DND-41 (cell line): Measurements from ENCODE around the gene PHF20.

Source experiments
- EZH2 ChIP-seq: IDR thresholded peaks from 3 replicates; pipeline ENCODE4 v1.6.1; 2012; ENCODE audit warnings: borderline replicate concordance, low read depth, mild to moderate bottlenecking, moderate library complexity, low read length, inconsistent platforms; ENCODE audit not compliant: severe bottlenecking
- TF ChIP-seq, protein P1 (sequence below): IDR thresholded peaks from 2 replicates; pipeline ENCODE4 v1.5.1; 2012; ENCODE audit warnings: borderline replicate concordance, low read length, moderate library complexity, mild to moderate bottlenecking; ENCODE audit not compliant: poor library complexity, severe bottlenecking; ENCODE audit errors: extremely low read depth

DNA sequence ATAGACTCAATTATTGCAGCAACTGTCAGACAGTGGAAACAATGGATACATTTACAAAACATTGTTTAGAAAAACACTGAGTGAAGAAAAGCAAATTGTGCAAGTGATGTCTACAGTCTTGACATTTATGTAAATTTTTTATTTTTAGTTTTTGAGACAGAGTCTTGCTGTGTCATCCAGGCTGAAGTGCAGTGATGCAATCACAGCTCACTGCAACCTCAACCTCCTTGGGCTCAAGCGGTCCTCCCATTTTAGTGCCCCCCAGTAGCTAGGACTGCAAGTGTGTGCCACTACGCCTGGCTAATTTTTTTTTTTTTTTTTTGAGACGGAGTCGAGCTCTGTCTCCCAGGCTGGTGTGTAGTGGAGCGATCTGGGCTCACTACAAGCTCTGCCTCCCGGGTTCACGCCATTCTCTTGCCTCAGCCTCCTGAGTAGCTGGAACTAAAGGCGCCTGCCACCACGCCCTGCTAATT is 206.3 kb downstream of the PHF20 start:
- TF ChIP-seq, protein P1, sequence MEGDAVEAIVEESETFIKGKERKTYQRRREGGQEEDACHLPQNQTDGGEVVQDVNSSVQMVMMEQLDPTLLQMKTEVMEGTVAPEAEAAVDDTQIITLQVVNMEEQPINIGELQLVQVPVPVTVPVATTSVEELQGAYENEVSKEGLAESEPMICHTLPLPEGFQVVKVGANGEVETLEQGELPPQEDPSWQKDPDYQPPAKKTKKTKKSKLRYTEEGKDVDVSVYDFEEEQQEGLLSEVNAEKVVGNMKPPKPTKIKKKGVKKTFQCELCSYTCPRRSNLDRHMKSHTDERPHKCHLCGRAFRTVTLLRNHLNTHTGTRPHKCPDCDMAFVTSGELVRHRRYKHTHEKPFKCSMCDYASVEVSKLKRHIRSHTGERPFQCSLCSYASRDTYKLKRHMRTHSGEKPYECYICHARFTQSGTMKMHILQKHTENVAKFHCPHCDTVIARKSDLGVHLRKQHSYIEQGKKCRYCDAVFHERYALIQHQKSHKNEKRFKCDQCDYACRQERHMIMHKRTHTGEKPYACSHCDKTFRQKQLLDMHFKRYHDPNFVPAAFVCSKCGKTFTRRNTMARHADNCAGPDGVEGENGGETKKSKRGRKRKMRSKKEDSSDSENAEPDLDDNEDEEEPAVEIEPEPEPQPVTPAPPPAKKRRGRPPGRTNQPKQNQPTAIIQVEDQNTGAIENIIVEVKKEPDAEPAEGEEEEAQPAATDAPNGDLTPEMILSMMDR: no peak
- TF ChIP-seq EZH2: no peak
